Measurements from ENCODE around the gene P3H2.

P3H2 gene

DNA sequence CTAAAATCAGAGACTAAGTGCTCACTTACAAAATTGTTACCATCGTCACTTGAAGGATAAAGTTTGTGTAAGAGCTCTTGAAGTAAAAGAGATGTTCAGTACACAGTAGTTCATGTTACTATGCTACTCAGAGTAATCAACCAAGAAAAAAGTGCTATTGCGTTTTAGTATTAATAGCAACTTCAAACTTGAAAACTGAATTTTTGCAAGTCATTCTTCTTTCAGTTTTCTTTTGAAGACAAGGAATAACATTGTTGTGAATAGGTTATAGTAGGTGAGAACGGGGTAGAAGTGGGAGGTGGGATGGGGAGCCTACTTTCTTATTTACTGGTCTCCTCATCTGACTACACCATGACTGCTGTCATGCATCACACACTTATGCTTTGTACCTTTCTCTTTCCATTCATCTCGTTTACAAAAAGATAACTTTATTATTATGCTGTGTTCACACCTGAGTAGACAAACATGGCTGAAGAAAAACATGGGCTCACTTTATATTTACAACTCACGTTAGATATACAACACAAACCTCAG is 39.3 kb upstream of the P3H2 start:
- TF ChIP-seq, protein P1, sequence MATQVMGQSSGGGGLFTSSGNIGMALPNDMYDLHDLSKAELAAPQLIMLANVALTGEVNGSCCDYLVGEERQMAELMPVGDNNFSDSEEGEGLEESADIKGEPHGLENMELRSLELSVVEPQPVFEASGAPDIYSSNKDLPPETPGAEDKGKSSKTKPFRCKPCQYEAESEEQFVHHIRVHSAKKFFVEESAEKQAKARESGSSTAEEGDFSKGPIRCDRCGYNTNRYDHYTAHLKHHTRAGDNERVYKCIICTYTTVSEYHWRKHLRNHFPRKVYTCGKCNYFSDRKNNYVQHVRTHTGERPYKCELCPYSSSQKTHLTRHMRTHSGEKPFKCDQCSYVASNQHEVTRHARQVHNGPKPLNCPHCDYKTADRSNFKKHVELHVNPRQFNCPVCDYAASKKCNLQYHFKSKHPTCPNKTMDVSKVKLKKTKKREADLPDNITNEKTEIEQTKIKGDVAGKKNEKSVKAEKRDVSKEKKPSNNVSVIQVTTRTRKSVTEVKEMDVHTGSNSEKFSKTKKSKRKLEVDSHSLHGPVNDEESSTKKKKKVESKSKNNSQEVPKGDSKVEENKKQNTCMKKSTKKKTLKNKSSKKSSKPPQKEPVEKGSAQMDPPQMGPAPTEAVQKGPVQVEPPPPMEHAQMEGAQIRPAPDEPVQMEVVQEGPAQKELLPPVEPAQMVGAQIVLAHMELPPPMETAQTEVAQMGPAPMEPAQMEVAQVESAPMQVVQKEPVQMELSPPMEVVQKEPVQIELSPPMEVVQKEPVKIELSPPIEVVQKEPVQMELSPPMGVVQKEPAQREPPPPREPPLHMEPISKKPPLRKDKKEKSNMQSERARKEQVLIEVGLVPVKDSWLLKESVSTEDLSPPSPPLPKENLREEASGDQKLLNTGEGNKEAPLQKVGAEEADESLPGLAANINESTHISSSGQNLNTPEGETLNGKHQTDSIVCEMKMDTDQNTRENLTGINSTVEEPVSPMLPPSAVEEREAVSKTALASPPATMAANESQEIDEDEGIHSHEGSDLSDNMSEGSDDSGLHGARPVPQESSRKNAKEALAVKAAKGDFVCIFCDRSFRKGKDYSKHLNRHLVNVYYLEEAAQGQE (IDR thresholded peaks at IDR 0.05; ENCODE audit: insufficient read depth in 1 of 2, low read depth in 2 of 2, low read length in 2 of 2): no peak
- TF ChIP-seq FOXP2 (optimal IDR thresholded peaks at IDR 0.05; ENCODE audit: borderline replicate concordance, extremely low read depth, extremely low read length, insufficient read depth): no peak

DNA sequence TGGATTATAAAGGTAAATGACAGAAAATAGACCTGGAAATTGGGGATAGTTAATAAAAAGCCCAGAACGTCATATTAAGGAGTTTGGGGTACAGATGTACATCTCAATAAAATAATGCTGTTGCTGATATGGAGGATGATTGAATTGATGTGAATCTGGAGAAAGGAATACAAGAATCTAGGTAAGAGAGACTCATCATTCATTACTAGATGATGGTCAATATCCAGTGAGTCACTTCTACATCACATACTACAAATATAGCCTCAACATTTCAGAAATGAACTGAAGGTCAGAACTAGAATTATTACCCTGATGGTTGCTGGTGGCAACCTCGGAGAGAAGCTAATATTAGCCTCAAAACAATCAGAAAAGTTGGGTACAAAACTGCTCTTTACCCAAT is 37.6 kb upstream of the P3H2 start:
- TF ChIP-seq, protein P1 (IDR thresholded peaks at IDR 0.05; ENCODE audit: insufficient read depth in 1 of 2, low read depth in 2 of 2, low read length in 2 of 2): no peak
- TF ChIP-seq SIN3A (IDR thresholded peaks at IDR 0.05; ENCODE audit: borderline replicate concordance, insufficient read depth, low read length) (no peak), POLR2AphosphoS5 (IDR thresholded peaks at IDR 0.05; ENCODE audit: low read depth, low read length) (no peak), FOXP2 (optimal IDR thresholded peaks at IDR 0.05; ENCODE audit: borderline replicate concordance, extremely low read depth, extremely low read length, insufficient read depth) (no peak), TAF1 (IDR thresholded peaks at IDR 0.05; ENCODE audit: borderline replicate concordance, insufficient read depth, low read length) (no peak)

DNA sequence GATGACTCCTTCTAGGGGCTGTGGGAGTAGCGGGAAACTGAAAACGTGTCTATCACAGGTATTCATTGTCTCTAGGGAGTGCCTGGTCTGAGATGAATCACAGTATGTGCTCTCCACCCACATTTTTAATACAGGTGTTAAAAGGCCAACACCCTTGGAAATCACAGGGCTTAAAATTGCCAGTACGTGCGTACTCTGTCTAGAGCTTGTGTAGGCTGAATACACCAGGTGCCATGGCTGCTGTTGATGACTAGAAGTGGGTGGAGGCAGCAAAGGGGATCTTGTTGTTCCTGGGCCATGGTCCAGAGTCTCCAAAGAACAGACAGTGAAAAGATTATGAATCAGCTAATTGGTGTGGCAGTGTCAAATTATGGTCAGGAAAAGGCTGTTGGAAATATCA is 35.1 kb upstream of the P3H2 start:
- TF ChIP-seq POLR2AphosphoS5 (IDR thresholded peaks at IDR 0.05; ENCODE audit: low read depth, low read length) (no peak), SIN3A (IDR thresholded peaks at IDR 0.05; ENCODE audit: borderline replicate concordance, insufficient read depth, low read length) (no peak), TAF1 (IDR thresholded peaks at IDR 0.05; ENCODE audit: borderline replicate concordance, insufficient read depth, low read length) (no peak), FOXP2 (optimal IDR thresholded peaks at IDR 0.05; ENCODE audit: borderline replicate concordance, extremely low read depth, extremely low read length, insufficient read depth) (no peak)
- TF ChIP-seq, protein P1 (IDR thresholded peaks at IDR 0.05; ENCODE audit: insufficient read depth in 1 of 2, low read depth in 2 of 2, low read length in 2 of 2): no peak

DNA sequence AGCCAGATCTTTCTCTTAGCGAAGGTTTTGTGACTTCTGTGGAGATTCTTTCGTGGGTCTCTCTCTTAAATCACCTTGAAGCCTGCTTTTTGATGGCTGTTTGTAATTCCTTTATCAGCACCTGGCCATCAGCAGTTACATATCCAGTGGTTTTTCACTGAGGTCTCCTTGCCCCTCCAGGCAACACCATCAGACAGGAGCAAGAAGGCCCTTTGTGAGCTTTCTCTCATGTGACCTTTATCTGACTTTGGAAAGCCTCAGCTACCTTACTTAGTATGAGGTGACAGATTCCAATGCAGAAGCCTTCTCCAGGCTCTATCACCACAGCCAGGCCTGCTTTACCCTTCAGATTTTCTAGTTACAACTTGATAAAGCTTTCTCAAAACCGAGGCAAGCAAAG is 30.0 kb upstream of the P3H2 start:
- TF ChIP-seq FOXP2 (optimal IDR thresholded peaks at IDR 0.05; ENCODE audit: borderline replicate concordance, extremely low read depth, extremely low read length, insufficient read depth): no peak
- TF ChIP-seq, protein P1 (IDR thresholded peaks at IDR 0.05; ENCODE audit: insufficient read depth in 1 of 2, low read depth in 2 of 2, low read length in 2 of 2): no peak
- no peak for TF ChIP-seq TAF1 (IDR thresholded peaks at IDR 0.05; ENCODE audit: borderline replicate concordance, insufficient read depth, low read length)
- TF ChIP-seq SIN3A (IDR thresholded peaks at IDR 0.05; ENCODE audit: borderline replicate concordance, insufficient read depth, low read length): no peak
- TF ChIP-seq POLR2AphosphoS5 (IDR thresholded peaks at IDR 0.05; ENCODE audit: low read depth, low read length): no peak

DNA sequence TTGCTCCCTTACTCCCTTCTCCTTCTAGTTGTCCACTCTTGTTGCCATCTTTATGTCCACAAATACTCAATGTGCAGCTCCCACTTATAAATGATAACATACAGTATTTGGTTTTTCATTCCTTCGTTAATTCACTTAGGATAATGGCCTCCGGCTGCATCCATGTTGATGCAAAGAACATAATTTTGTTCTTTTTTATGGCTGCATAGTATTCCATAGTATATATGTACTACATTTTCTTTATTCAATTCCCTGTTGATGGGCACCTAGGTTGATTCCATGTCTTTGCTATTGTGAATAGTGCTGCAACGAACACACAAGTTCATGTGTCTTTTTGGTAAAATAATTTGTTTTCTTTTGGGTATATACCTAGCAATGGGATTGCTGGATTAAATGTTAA is 21.3 kb upstream of the P3H2 start:
- no peak for TF ChIP-seq POLR2AphosphoS5 (IDR thresholded peaks at IDR 0.05; ENCODE audit: low read depth, low read length)
- TF ChIP-seq SIN3A (IDR thresholded peaks at IDR 0.05; ENCODE audit: borderline replicate concordance, insufficient read depth, low read length): no peak
- no peak for TF ChIP-seq FOXP2 (optimal IDR thresholded peaks at IDR 0.05; ENCODE audit: borderline replicate concordance, extremely low read depth, extremely low read length, insufficient read depth)
- no peak for TF ChIP-seq TAF1 (IDR thresholded peaks at IDR 0.05; ENCODE audit: borderline replicate concordance, insufficient read depth, low read length)
- TF ChIP-seq, protein P1 (IDR thresholded peaks at IDR 0.05; ENCODE audit: insufficient read depth in 1 of 2, low read depth in 2 of 2, low read length in 2 of 2): no peak

Data from PFSK-1 (cell line).